WTC11 (cell line): ENCODE measurements around the gene TEAD1. TPM values are rescaled to one million over a fixed set of nuclear protein-coding genes. Genes with fewer than 3 reads are reported as not detected.

Source experiments
- ATAC-seq: fragments of 200-7000 bp; cut with Tn5 transposase; 2 replicates; pipeline ENCODE4 v1.10.0; 2021; ENCODE audit warnings: mild to moderate bottlenecking, moderate library complexity
- CTCF ChIA-PET: fragments of 300-600 bp; sonication (Branson Sonifier 250); formaldehyde crosslinking; loops from one replicate; lab custom pipeline; 2021; ENCODE audit warnings: antibody characterized with exemption; lab: Charles Lee
- POLR2A ChIA-PET: fragments of 350-600 bp; sonication (Branson Sonifier 250); formaldehyde crosslinking; loops from one replicate; lab custom pipeline; 2021; ENCODE audit warnings: antibody characterized with exemption; lab: Charles Lee
- DNase-seq: peaks from one replicate; pipeline ENCODE4 v3.0.0; 2021; ENCODE audit warnings: low spot score
- H3K27ac Mint-ChIP-seq: 2 replicates; pipeline ENCODE4 v1.8.0; 2021; ENCODE audit warnings: mixed read lengths
- H3K27me3 Mint-ChIP-seq: 2 replicates; pipeline ENCODE4 v1.8.0; 2021; ENCODE audit warnings: low read depth, mild to moderate bottlenecking, moderate library complexity, mixed read lengths
- H3K36me3 Mint-ChIP-seq: 2 replicates; pipeline ENCODE4 v1.8.0; 2021; ENCODE audit warnings: mixed read lengths
- H3K4me1 Mint-ChIP-seq: 2 replicates; pipeline ENCODE4 v1.8.0; 2022; ENCODE audit warnings: mixed read lengths
- H3K4me3 Mint-ChIP-seq: 2 replicates; pipeline ENCODE4 v1.8.0; 2021; ENCODE audit warnings: mild to moderate bottlenecking, moderate library complexity, mixed read lengths
- H3K9me3 Mint-ChIP-seq: 2 replicates; pipeline ENCODE4 v1.8.0; 2021; ENCODE audit warnings: mixed read lengths
- AFF4 ChIP-seq: sonication (generic); formaldehyde crosslinking; IDR thresholded peaks from 2 replicates; pipeline ENCODE4 v1.8.1; 2023; ENCODE audit warnings: mild to moderate bottlenecking, missing genetic modification reagents, borderline replicate concordance
- ATF2 ChIP-seq: sonication (generic); formaldehyde crosslinking; IDR thresholded peaks from 2 replicates; pipeline ENCODE4 v1.8.1; 2022; ENCODE audit warnings: low read depth, missing genetic modification reagents, borderline replicate concordance
- CREB1 ChIP-seq: sonication (generic); formaldehyde crosslinking; IDR thresholded peaks from 2 replicates; pipeline ENCODE4 v1.8.0; 2023; ENCODE audit warnings: mild to moderate bottlenecking, missing genetic modification reagents
- CREM ChIP-seq: sonication (generic); formaldehyde crosslinking; IDR thresholded peaks from 2 replicates; pipeline ENCODE4 v1.8.1; 2022; ENCODE audit warnings: mild to moderate bottlenecking, missing genetic modification reagents, moderate library complexity
- E2F5 ChIP-seq: sonication (generic); formaldehyde crosslinking; IDR thresholded peaks from 2 replicates; pipeline ENCODE4 v1.8.1; 2022; ENCODE audit warnings: mild to moderate bottlenecking, moderate library complexity, missing genetic modification reagents
- ESRRA ChIP-seq: sonication (generic); formaldehyde crosslinking; IDR thresholded peaks from 2 replicates; pipeline ENCODE4 v1.8.1; 2022; ENCODE audit warnings: mild to moderate bottlenecking, missing genetic modification reagents, borderline replicate concordance
- FOXP4 ChIP-seq: sonication (generic); formaldehyde crosslinking; IDR thresholded peaks from 2 replicates; pipeline ENCODE4 v1.8.0; 2022; ENCODE audit warnings: mild to moderate bottlenecking, missing genetic modification reagents
- GRHL2 ChIP-seq: fragments of 250-450 bp; sonication (Bioruptor Pico); IDR thresholded peaks from 2 replicates; pipeline ENCODE4 v1.8.0; 2022; ENCODE audit warnings: mild to moderate bottlenecking, moderate library complexity; ENCODE audit not compliant: insufficient replicate concordance, severe bottlenecking
- JUN ChIP-seq: sonication (generic); formaldehyde crosslinking; IDR thresholded peaks from 2 replicates; pipeline ENCODE4 v1.8.0; 2023; ENCODE audit warnings: mild to moderate bottlenecking, missing genetic modification reagents
- NFYB ChIP-seq: sonication (generic); formaldehyde crosslinking; conservative IDR thresholded peaks from 2 replicates; pipeline ENCODE4 v1.8.0; 2022; ENCODE audit warnings: low read depth, missing genetic modification reagents
- PRDM15 ChIP-seq: sonication (generic); formaldehyde crosslinking; IDR thresholded peaks from 2 replicates; pipeline ENCODE4 v1.8.0; 2022; ENCODE audit warnings: missing genetic modification reagents
- PRRX2 ChIP-seq: fragments of 250-450 bp; sonication (Bioruptor Pico); IDR thresholded peaks from 2 replicates; pipeline ENCODE4 v1.8.0; 2021; ENCODE audit warnings: mild to moderate bottlenecking
- USF1 ChIP-seq: sonication (generic); formaldehyde crosslinking; IDR thresholded peaks from 2 replicates; pipeline ENCODE4 v1.8.0; 2022; ENCODE audit warnings: mild to moderate bottlenecking, missing genetic modification reagents
- ZNF138 ChIP-seq: sonication (generic); formaldehyde crosslinking; conservative IDR thresholded peaks from 2 replicates; pipeline ENCODE4 v1.8.1; 2022; ENCODE audit warnings: mild to moderate bottlenecking, moderate library complexity, missing genetic modification reagents
- ZNF263 ChIP-seq: sonication (generic); formaldehyde crosslinking; IDR thresholded peaks from 2 replicates; pipeline ENCODE4 v1.8.1; 2022; ENCODE audit warnings: low read depth, mild to moderate bottlenecking, moderate library complexity, missing genetic modification reagents
- ZNF512 ChIP-seq: sonication (generic); formaldehyde crosslinking; IDR thresholded peaks from 2 replicates; pipeline ENCODE4 v1.8.1; 2022; ENCODE audit warnings: missing genetic modification reagents, borderline replicate concordance
- ZSCAN18 ChIP-seq: fragments of 250-450 bp; sonication (Bioruptor Pico); IDR thresholded peaks from 2 replicates; pipeline ENCODE4 v2.1.2; 2022; ENCODE audit warnings: mild to moderate bottlenecking, moderate library complexity
- total RNA-seq: library from RNA; stranded (reverse); gene quantifications from 3 replicates; pipeline ENCODE4 v1.2.3, GENCODE V29; 2021

TEAD1 gene
- total RNA-seq, 1 experiment from 2014 or later: 79.9 TPM

GRCh38 chr11:12853325-12853651, 179.1 kb downstream of the TEAD1 start:
- H3K4me1 Mint-ChIP-seq: peaks cover 34% of the 10 kb centered on the region
- TF ChIP-seq E2F5 (CRISPR knock-in tag): no peak
- no peak for TF ChIP-seq ZNF263
- no peak for TF ChIP-seq FOXP4 (CRISPR knock-in tag)
- no peak for TF ChIP-seq CREB1 (CRISPR knock-in tag)
- TF ChIP-seq GRHL2: no peak
- no peak for TF ChIP-seq AFF4
- no peak for TF ChIP-seq PRRX2 (CRISPR knock-in tag)
- TF ChIP-seq, all 79 proteins: peak for 0
- ATAC-seq (no peak), DNase-seq (no peak)
- Mint-ChIP-seq H3K4me3 (no peak overlapping the region), H3K9me3 (no peaks in the 10 kb centered on the region), H3K27ac (peak overlapping the region; percentile 83; the same call in 1 of the 2 replicates), H3K27me3 (no peaks in the 10 kb centered on the region), H3K36me3 (peaks cover 3% of the 10 kb centered on the region; the same call in 1 of the 2 replicates)
- POLR2A ChIA-PET: no interaction called here
- CTCF ChIA-PET: no interaction called here

- DNase-seq: no peak
- CTCF ChIA-PET: no interaction called here
- no peak for ATAC-seq
Measured at GRCh38 chr11:12853652-12854296, 179.6 kb downstream of the TEAD1 start.

More at GRCh38 chr11:12853652-12854296, 179.6 kb downstream of the TEAD1 start:
- no peak overlapping the region for H3K4me3 Mint-ChIP-seq
- H3K4me1 Mint-ChIP-seq: peaks cover 34% of the 10 kb centered on the region
- H3K36me3 Mint-ChIP-seq: peaks cover 3% of the 10 kb centered on the region; the same call in 1 of the 2 replicates
- no peaks in the 10 kb centered on the region for H3K27me3 Mint-ChIP-seq
- TF ChIP-seq ZSCAN18 (CRISPR knock-in tag) (no peak), NFYB (CRISPR knock-in tag) (no peak), JUN (CRISPR knock-in tag) (no peak), PRDM15 (no peak), ZNF512 (CRISPR knock-in tag) (no peak), ATF2 (CRISPR knock-in tag) (no peak), ZNF138 (no peak), ESRRA (CRISPR knock-in tag) (no peak), USF1 (CRISPR knock-in tag) (no peak), CREM (CRISPR knock-in tag) (no peak)
- H3K27ac Mint-ChIP-seq: no peak overlapping the region
- POLR2A ChIA-PET: no interaction called here
- H3K9me3 Mint-ChIP-seq: no peaks in the 10 kb centered on the region
